GM12874 (cell line): ENCODE results near the gene OPN1SW.

Experiments
- TF ChIP-seq, protein P1 (sequence below): IDR thresholded peaks from 2 replicates; pipeline ENCODE4 v1.5.1; 2011; ENCODE audit warnings: low read depth, mild to moderate bottlenecking, control low read depth, low read length, moderate library complexity; ENCODE audit not compliant: insufficient read depth

OPN1SW gene

GRCh38 chr7:128775744-128776474, at the start of gene OPN1SW:
OPN1SW (minus strand) TSS chr7:128775794; CDS start chr7:128775781, 13 bp downstream.
- TF ChIP-seq, protein P1, sequence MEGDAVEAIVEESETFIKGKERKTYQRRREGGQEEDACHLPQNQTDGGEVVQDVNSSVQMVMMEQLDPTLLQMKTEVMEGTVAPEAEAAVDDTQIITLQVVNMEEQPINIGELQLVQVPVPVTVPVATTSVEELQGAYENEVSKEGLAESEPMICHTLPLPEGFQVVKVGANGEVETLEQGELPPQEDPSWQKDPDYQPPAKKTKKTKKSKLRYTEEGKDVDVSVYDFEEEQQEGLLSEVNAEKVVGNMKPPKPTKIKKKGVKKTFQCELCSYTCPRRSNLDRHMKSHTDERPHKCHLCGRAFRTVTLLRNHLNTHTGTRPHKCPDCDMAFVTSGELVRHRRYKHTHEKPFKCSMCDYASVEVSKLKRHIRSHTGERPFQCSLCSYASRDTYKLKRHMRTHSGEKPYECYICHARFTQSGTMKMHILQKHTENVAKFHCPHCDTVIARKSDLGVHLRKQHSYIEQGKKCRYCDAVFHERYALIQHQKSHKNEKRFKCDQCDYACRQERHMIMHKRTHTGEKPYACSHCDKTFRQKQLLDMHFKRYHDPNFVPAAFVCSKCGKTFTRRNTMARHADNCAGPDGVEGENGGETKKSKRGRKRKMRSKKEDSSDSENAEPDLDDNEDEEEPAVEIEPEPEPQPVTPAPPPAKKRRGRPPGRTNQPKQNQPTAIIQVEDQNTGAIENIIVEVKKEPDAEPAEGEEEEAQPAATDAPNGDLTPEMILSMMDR, result no peak

DNA sequence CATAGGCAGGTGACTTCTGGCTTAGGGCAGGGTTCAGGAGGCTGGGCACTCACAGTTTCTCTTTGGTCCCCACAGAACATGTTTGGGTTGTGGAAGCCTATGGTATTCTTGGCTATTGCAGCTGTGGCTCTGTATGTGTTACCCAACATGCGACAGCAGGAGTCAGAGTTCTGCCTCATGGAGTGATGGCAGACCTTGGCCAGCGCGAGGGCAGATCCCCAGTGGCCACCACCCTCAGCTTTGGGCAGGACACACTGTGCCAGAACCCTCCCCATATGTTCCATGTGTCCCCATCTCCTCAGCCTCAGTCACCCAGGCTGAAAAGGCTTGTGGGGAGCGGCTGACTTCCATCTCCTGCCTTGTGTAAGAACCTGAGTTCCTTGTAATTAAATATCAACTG, 46.1 kb upstream of the OPN1SW start:
- TF ChIP-seq, protein P1, result no peak

DNA sequence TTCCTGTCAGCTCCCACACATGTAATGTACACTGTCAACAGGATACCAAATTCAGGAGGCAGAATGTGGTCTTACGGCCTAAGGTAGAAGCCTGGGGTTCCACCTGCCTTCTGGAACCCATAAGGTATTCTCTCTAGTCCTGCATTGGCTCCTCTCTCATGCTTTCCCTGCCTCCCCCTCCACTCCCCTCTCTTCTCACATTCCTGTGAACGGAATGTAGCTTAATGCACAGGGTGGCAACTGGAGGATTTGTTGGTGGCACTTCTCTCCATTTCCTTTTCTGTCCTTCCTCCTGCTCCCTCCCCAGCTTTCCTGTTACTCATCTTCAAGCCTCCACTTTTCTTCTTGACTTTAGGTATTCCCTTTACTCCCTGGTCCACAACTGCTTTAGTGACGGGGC, 43.1 kb upstream of the OPN1SW start:
- TF ChIP-seq, protein P1, result no peak

GRCh38 chr7:128815289-128815942, 39.8 kb upstream of the OPN1SW start:
- TF ChIP-seq, protein P1, result no peak

GRCh38 chr7:128814499-128814898, 38.9 kb upstream of the OPN1SW start:
- TF ChIP-seq, protein P1, result no peak

GRCh38 chr7:128812514-128813168, 37.0 kb upstream of the OPN1SW start:
- TF ChIP-seq, protein P1, result no peak

GRCh38 chr7:128811631-128812430, 36.2 kb upstream of the OPN1SW start:
- TF ChIP-seq, protein P1, result no peak
